ENCODE measurements around the gene RPRD1A.

DNA sequence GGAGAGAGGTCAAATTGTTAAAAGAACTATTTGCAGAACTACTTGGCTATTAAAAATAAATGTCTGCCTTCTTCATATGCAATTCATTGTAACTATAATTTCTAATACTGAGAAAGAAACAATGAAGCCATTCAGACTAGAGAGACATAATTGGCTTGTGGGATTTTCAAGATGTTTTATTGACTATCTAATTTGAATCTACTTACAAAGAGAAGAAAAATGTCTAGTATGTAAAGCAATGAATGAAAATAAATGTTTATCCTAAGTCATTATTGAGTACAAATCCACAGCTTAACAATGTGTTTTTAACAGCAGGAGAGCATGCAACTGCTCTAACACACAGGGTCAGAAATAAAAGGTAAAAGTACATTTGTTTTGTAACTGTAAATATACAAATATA is 75.7 kb downstream of the RPRD1A start:
- no peak for TF ChIP-seq EZH2 (IDR thresholded peaks at IDR 0.05; ENCODE audit: insufficient read depth, poor library complexity, severe bottlenecking)
- no peak for TF ChIP-seq EZH2phosphoT487 (IDR thresholded peaks at IDR 0.05; ENCODE audit: insufficient read depth, low read depth)
